GM19351 (cell line): ENCODE results near the gene C21orf58.
"Not testable (repeated sequence)": the region's sequence is repeated elsewhere in the genome, so short reads cannot be mapped to it uniquely, and the experiment has no call there.

Experiments
- ATAC-seq: cut with Tn5 transposase; IDR thresholded peaks from one replicate; pipeline ENCODE4 v1.9.1; 2021; ENCODE audit warnings: mild to moderate bottlenecking, moderate library complexity; ENCODE audit not compliant: unreplicated experiment

C21orf58 gene

GRCh38 chr21:46323710-46324389, at the start of gene C21orf58, which contains the start of gene PCNT:
TSS of gene C21orf58 (minus strand) at chr21:46323870. CDS start at chr21:46322738, 1,132 bp downstream.
TSS of gene PCNT (plus strand) at chr21:46324156. CDS start at chr21:46324229, 73 bp downstream.
- peak; percentile 75 for ATAC-seq

- not testable (repeated sequence) for ATAC-seq
Observed at GRCh38 chr21:46372947-46373346, 49.3 kb upstream of the C21orf58 start.

GRCh38 chr21:46372014-46372485, 48.4 kb upstream of the C21orf58 start:
- ATAC-seq = no peak

- ATAC-seq = no peak
Observed at GRCh38 chr21:46371204-46372013, 47.7 kb upstream of the C21orf58 start.

GRCh38 chr21:46369520-46370235, 46.0 kb upstream of the C21orf58 start:
- no peak for ATAC-seq

GRCh38 chr21:46368533-46369285, 45.0 kb upstream of the C21orf58 start:
- ATAC-seq = peak; percentile 72

GRCh38 chr21:46366966-46367365, 43.3 kb upstream of the C21orf58 start:
- ATAC-seq = no peak

- no peak for ATAC-seq
Observed at GRCh38 chr21:46366561-46366960, 42.9 kb upstream of the C21orf58 start.

- ATAC-seq = no peak
Observed at GRCh38 chr21:46366091-46366490, 42.4 kb upstream of the C21orf58 start.

GRCh38 chr21:46363698-46364097, 40.0 kb upstream of the C21orf58 start:
- ATAC-seq = no peak

GRCh38 chr21:46362946-46363345, 39.3 kb upstream of the C21orf58 start:
- no peak for ATAC-seq

GRCh38 chr21:46361935-46362334, 38.3 kb upstream of the C21orf58 start:
- ATAC-seq = no peak

- no peak for ATAC-seq
Observed at GRCh38 chr21:46361176-46361575, 37.5 kb upstream of the C21orf58 start.

GRCh38 chr21:46357684-46358425, 34.2 kb upstream of the C21orf58 start:
- peak; percentile 17 for ATAC-seq

- ATAC-seq = peak; percentile 55
Observed at GRCh38 chr21:46357335-46357604, 33.6 kb upstream of the C21orf58 start.

- ATAC-seq = peak; percentile 55
Observed at GRCh38 chr21:46356494-46357334, 33.0 kb upstream of the C21orf58 start.

- ATAC-seq = no peak
Observed at GRCh38 chr21:46356005-46356338, 32.3 kb upstream of the C21orf58 start.

- ATAC-seq = no peak
Observed at GRCh38 chr21:46355161-46356004, 31.7 kb upstream of the C21orf58 start.
